DMS79 treated with DMSO at 0.1 percent for 48 hours (cell line): ENCODE measurements around the gene ZDHHC14.
"Not testable (repeated sequence)": the region's sequence is repeated elsewhere in the genome, so short reads cannot be mapped to it uniquely, and the experiment has no call there.

Experiments used
- DNase-seq: peaks from one replicate; lab custom pipeline; 2025; lab: John Stamatoyannopoulos, UW

The ZDHHC14 gene

DNA sequence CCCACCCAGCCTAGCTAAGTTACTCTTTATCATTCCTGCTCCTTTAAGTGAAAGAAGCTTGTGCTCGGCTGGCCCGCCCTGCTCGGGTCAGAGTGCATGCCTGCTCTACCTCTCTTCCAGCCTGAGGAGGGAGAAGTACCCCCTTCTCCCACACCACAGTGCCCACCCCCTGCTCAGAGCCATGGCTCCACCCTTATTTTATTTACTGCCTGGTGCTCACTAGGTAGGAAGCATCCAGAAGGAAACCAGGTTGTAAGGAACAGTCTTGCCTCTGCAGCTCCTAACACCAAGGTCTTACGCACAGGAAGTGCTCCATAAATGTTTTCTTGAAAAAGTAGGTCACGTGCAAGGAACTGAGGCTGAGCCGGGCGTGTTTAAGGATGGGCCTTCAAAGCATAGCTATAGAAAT lies 336.4 kb downstream of the ZDHHC14 start:
- DNase-seq, result no peak

DNA sequence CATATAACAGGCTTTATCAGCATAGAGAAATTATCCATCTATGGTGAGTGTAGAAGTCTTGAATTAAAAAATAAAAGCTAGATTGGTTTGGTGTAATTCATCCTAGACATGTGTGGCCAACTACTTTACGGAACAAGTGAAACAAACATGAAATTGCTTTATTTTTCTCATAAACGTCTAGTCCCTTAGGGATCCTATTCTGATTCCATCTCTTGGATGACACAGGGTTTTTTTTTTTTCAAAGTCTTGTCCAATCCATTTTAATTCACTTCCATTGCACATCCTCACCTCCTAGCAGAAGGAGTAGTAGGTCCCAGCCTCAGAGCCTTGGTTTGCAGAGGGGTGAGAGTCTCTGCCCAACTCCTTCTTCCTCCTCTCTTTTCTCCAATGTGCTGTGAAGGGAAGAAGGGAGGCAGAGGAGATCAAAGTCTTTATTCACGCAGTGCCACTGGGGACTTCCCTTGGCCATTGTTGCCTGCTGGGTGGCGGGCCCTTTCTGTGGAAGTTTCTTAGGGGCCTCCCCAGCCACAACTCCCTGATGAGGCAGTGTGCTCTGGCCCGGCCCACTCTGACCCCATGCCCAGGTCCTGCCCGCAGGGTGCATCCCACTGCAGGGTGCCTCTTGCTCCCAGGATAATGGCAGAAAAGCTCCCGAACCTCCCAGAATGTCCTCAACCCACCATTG lies 337.7 kb downstream of the ZDHHC14 start:
- no peak for DNase-seq

DNA sequence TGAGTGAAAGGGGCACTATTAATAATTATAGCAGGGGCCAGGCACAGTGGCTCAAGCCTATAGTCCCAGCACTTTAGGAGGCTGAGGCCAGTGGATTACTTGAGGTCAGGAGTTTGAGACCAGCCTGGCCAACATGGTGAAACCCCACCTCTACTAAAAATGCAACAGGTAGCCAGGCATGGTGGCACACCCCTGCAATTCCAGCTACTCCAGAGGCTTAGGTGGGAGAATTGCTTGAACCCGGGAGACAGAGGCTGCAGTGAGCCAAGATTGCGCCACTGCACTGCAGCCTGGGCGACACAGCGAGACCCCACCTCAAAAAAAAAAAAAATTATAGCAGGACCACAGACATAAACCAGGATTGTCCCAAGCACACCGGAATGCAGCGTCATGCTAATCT lies 340.0 kb downstream of the ZDHHC14 start:
- not testable (repeated sequence) for DNase-seq

DNA sequence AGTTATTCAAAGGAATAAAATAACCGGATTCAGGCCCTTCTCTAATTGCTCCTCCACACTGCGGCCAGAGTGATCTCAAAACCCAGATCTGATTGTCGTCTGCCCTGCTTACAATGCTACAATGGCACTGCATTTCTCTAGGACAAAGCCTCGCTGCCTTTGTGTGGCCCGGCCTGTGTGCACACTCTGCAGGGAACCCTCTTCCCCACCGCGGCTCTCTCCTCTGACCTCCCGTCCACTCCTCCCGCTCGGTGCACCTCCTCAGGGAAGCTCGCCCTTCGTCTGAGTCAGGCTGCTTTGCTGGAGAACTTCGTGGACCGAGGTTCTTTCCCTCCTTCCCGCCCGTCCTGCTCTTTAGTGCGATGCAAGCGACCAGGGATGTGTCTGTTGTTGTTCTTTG lies 340.4 kb downstream of the ZDHHC14 start:
- no peak for DNase-seq

DNA sequence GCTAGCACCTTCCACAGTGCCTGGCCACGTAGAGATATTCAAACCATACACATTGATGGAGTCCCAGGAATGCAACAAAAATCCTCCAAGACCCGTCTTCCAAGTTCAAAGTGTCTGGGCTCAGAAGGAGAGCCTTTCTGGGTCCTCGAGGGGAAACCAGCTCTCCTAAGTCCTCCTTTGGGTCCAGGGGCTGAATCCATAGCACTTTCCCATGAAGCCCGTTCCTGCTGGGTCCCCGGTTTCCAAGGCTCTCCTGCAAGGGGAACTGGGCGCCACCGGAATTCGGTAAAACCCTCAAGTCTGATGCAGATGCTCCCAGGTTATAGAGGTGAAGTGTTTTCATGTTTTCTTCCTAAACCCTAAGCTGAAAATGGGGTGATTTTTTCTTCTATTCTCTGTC lies 340.8 kb downstream of the ZDHHC14 start:
- no peak for DNase-seq

DNA sequence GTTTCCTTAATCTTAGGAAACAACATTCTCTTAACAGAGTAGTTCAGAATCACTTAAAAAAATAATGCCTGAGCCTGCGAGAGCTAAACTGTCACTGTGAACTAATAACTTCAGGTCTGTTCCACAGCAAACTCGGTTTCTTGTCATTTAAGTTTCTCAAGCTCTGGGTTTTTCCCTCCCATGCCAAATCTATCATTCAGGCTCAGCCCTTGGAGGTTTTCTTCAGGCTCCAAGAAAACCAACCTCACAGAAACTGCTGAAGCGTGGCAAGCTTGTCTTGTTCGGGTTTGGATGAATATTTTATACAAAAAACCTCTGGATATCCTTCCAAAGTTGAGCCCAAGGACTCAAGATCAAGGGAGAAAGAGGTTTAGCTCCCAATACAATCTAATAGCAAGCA lies 342.4 kb downstream of the ZDHHC14 start:
- DNase-seq, result no peak

DNA sequence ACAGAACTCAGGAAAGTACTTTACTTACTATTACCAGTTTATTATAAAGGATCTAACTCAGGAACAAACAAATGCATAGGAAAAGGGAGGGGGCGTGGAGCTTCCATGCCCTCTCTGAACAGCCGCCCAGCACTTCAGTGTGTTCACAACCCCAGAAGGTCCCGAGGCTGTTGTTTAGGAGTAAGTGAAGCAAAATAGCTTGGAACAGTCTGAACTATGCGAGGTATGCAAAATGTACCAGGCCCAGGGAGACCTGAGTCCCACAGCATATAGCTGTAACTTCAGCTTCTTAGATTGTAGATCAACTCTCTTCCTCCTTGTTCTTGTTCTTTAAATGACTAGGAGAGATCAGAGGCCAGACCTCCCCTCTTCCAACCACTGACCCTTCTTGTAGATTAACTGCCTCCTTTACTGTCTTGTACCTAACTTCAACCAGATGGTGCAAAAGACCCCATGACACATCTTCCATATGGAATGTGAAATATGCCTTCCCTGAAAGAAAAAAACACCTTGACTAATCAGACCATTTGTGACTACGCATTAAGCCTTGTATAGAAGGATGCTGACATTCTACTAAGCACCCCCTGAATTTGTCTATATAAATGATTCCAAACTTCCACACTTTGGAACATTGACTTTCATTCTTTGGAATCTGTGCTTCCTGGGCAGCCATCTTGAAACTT lies 343.3 kb downstream of the ZDHHC14 start:
- no peak for DNase-seq

DNA sequence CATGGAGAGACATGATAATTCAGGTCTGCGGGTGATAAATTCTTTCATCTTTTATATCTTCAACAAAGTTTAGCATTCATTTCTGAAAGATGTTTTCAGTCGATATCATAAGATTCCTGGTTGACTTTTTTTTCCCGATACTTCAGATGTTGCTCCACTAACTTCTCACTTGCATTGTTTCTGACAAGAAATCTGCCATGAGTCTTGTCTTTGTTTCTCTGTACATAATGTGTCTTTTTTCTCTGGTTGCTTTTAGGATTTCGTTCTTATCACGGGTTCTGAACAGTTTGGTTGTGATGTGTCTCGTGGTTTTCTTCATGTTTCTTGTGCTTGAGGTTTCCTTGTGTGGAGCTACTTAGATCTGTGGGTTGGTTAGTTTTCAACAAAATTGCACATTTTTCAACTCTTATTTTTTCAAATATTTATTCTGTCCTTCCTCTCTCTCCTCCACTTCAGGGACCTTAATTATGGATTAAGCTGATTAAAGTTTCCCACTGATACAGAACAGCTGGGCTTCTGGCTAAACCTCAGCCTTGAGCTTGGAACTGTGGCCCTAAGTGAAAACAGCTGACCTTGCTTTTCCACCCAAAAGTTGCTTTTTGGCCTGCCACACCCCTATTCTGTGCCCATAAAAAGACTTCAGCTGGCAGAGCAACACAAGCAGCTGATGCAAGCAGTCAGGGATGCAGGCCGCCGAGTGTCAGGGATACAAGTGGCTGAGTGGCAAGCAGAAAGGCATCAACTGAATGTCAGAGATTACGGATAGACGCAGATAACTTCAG lies 344.2 kb downstream of the ZDHHC14 start:
- DNase-seq, result no peak

DNA sequence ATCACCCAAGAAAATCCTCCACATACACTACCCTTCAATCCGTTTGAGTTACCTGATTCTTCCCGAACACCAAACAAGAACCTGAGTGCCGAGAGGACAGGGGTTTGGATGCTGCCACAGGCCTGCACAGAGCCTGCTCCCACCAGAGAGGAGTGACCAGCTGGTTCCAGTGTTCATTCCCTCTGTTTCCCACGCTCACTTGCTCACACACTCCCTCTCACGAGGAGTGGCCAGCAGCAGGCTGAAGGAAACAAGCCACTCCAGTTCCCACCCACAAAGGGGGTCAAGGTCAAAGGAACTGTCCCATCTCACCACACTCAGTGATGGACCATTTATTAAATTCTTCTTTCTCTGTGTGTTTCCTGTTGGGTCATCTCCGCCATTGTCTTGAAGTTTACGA lies 344.8 kb downstream of the ZDHHC14 start:
- DNase-seq, result no peak

DNA sequence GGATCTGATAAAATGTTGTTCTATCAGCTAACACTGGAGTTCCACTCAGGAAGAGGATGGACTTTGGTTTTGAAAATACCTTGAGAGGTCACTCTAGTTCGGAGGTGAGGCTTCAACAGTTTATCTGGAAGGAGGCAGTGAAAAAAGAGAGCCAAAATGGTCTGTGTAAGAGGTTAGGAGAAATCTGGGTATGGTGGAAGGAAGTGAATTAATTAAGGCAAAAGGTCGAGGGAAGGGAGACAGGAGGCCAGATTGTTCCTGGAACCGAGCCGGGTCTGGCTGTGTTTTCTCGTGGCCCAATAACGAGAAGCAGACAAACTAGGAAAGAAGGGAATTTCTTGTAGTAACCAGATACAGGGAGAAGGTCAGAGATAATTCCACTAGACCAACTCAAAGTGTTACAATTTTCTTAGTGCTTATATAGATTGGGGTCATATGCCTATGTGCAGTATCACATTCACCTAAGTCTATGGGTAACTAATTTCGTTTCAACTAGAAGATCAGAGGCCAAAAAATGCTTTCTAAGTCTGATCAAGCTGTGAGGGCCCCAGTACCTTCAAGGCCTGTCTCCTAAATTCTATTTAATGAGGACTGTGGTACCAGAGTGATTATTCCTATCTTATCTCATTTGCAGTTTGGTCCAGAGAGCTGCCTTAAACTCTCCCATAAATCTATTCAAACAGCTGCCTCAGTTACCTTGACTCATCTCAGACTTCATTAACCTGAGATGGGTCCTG lies 346.1 kb downstream of the ZDHHC14 start:
- DNase-seq, result no peak
